Suppressor macrophage treated with lipopolysaccharide for 4 hours (primary cell): ENCODE data around the gene TANC2.

Source experiments
- DNase-seq: peaks from one replicate; pipeline ENCODE4 v3.0.0-alpha.2; 2020

The TANC2 gene

GRCh38 chr17:63015824-63016223, 49.8 kb downstream of the TANC2 start:
- DNase-seq, result no peak
